CD4-positive, alpha-beta T cell treated with Interleukin-6 at 100 ng/mL for 8 hours (primary cell): ENCODE data around the gene TCF25.

Experiments used
- DNase-seq: peaks from one replicate; pipeline ENCODE4 v3.0.0-alpha.2; 2020; ENCODE audit warnings: mixed read lengths, low spot score

Gene TCF25

DNA sequence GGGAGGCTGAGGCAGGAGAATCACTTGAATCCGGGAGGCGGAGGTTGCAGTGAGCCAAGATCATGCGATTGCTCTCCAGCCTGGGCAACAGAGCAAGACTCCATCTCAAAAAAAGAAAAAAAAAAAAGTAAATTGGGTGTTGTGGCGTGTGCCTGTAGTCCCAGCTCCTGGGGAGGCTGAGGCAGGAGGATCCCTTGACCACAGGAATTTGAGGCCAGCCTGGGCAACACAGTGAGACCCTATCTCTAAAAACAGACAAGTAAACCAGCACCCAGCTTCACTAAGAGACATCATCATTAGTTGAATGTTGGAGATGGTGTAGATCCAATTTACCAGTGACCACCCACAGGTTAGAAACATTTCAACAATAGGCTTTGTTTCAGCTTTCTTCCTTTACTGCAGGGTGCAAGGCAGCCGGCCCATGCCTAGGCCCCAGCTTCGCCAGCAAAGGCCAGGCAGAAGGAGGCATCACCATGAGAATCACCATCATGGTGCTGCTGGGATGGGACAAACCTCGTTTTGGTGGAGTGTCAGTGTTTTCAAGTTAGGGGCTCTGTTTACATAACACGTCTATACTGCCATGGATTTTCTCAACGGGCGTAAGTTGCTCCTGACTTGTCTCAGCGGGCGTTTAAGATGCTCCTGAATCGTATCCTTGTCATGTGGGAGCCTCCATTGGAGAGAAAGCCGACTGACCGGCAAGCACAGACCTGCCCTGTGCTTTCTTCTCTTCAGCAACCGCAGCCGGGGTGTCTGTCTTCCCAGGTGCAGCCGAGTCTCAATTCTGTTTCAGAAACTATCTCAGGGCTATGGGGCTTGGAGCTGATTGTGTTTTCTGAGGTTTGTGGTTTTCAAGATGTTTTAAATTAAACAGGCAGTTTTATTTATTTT lies 7.3 kb downstream of the TCF25 start:
- DNase-seq, result no peak

DNA sequence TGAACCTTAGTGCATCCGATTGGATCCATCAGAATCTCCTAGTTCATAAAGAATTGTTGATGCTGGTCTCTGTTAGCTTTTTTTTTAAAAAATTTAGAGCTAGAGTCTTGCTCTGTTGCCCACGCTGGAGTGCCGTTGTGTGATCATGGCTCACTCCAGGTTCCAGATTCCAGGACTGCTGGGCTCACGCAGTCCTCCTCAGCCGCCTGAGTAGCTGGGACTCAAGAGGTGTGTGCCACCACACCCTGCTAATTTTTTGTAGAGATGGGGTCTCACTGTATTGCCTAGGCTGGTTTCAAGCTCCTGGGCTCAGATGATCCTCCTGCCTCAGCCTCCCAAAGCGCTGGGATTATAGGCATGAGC lies 8.0 kb downstream of the TCF25 start:
- no peak for DNase-seq

DNA sequence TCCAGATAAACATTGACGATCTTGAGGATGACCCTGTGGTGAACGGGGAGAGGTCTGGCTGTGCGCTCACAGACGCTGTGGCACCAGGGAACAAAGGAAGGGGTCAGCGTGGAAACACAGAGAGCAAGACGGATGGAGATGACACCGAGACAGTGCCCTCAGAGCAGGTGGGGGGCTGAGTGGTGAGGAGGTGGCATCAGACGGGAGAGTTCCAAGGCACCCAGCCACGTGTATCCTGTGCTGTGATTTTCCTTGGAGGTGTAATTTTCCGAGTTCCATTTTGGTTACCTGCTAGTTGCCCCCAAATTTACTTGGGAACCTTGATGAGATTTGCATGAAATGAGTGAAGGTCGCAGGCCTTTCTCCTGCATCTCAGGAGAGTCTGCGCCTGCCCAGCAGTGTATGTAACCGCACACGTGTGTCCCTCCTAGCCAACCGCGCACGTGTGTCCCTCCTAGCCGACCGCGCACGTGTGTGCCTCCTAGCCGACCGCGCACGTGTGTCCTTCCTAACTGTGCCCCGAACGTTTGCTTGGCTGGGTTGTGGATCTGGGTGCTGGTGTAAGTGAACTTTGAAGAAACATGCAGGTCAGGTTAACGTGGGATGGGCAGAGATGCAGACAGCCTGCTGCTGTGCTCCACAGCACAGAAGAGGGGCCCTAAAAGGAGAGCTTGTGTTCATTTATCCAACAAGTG lies 10.1 kb downstream of the TCF25 start:
- DNase-seq, result no peak

DNA sequence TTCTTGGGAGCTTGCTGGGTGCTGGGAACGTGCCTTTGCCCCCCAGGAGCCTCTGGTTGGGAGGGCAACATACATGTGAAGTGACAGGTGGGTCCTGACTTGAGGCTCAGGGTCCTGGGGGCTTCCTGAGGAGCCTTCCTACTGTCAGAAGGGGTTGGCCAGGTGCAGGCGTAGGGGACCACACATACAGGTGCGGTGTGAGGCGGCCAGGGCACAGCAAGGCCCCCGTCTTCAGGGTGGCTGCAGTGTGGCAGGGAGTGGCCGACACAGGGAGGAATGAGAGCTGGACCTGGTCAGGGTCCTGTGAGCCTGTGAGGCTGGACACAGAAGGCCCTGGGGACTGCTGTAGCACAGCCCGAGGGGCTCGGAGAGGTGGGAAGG lies 10.6 kb downstream of the TCF25 start:
- no peak for DNase-seq

DNA sequence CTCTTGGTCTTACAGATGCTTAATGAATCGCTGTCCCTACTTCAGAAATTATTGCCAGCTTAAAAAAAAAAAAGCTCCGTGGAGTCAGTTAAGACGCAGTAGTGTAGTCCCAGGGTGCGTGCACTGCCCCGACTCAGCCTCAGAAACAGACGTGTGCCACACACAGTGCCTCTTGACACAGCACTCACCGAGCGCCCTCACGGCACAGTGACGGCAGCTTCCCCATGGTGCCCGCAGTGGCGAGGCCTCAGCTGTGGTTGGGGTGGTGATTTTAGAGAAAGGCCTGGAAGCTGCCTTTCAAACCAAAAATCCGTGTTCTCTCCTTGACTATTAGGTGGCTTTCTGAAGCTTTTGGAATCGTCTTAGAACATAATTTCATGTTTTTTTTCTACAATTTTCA lies 13.9 kb downstream of the TCF25 start:
- no peak for DNase-seq

DNA sequence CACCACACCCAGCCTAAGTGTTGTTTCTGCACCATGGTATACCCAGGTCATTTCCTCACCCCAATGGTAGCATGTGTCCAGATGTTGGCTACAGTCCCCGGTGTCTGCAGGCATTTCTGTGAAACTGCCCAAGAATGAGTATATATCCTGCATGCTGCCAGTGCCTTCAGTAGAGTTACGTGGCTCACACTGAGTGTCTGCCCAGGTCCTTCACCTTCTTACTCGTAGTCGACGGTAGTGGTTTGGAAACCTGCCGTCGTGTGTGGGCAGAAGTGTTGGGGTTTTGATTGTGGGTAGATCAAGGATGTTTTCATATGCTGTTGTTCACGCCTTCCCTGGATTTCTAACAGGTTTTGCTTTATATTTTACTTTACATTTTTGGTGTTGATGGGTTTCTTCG lies 16.8 kb downstream of the TCF25 start:
- no peak for DNase-seq

DNA sequence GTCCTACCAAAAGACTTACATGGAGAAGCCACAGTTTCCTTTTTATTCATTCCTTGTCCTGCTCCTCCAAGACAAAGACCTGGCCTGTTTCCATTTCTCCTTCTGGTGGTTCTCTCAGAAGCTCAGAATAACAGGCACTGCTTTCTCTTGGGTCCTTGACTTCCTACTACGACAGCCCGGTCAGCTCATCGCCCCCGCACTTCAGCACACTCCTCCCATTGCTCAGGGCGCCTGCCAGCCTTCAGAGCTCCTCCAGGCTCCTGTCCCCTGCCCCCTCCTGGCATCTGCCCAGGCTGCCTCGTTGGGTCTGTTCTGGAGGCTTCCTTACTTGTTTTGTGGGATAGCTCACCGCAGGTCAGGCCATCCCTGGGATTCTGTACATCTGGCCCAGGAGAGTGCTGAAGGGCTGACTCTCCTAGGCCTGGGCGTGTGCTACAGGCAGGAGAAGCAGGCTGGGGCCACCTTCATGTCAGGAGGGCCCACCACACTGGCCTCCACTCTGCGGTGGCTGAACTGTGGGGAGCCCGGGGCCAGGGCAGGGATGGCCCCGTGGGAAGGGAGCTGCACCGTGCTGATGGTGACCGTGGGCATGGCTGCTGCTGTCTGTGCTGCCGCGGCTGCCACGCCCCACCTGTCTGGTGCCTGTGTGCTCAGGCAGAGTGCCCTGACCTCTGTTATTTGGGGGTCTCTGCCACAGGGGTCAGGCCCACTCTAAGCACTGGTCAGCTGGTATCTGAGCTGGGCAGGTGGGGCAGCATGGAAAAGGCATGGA lies 17.7 kb downstream of the TCF25 start:
- DNase-seq, result no peak

DNA sequence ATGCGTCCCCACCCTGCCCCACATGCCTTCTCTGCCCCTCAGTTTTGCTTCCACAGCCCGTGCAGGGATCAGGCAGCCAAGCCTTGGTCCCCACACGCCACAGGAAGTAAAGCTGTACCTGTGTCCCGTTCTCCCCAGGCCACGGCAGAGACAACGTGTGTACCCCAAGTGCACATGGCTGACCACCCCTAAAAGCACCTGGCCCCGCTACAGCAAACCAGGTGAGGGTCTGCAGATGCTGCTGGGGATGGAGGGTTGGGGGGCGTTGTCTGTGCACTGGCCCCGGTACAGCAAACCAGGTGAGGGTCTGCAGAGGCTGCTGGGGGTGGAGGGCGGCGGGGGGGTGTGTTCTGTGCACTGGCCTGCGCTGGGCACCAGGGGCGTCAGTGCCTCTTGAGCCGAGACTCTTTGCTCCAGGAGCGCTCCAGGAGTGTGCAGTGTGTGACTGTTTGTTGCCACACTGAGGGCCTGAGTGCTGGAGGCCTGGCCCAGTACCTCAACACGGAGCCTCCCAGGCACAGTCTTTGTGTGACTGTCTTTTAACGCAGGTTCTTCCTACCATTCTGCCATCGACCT lies 18.8 kb downstream of the TCF25 start:
- no peak for DNase-seq

DNA sequence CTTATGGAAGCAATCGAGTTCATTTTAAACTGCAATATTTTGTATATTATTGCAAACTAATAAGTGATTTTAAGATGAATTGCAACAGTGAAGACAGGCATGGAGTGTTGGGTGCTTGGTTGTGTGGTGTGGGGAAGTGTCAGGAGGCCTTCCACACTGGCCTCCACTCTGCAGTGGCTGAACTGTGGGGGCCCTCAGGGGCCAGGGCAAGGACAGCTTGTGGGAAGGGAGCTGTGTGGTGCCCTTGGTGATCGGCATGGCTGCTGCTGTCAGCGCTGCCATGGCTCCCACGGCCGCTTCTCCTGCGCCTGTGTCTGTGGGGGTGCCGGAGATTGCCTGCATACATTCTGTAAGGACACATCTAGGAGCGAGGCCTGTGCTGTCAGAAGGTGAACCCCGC lies 19.2 kb downstream of the TCF25 start:
- DNase-seq, result no peak

DNA sequence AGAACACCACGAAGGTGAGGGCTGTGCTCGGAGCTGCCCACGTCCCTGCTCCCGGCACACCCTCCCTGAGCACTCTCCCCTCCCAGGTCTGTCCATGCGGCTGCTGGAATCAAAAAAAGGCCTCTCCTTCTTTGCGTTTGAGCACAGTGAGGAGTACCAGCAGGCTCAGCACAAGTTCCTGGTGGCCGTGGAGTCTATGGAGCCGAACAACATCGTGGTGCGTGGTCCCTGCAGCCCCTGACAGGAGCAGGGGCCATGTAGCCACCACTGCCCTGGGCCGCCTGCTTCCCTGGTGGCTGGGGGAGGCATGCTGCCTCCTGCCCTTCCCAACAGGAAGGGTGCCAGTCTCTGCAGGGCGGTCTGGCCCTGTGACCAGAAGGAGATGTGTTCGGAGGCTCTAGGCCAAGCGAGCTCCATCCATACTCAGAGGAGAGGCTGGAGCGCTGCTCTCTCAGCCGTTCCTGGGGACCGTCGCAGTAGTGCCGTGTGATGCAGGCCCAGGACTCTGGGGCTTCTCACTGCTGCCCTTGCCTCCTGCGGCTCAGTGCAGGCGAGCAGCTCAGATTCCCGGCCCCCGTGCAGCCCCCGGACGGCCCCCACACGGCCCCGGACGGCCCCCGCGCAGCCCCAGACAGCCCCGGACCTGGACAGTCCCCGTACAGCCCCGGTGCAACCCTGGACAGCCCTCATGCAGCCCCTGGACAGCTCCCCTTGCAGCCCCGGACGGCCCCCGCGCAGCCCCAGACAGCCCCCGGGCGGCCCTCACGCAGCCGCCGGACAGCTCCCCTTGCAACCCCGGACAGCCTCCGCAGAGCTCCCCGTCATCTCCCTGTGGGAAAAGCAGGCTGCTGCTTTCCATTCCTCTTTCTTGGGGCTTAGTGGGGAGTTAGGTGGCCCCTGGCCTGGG lies 20.5 kb downstream of the TCF25 start:
- no peak for DNase-seq

DNA sequence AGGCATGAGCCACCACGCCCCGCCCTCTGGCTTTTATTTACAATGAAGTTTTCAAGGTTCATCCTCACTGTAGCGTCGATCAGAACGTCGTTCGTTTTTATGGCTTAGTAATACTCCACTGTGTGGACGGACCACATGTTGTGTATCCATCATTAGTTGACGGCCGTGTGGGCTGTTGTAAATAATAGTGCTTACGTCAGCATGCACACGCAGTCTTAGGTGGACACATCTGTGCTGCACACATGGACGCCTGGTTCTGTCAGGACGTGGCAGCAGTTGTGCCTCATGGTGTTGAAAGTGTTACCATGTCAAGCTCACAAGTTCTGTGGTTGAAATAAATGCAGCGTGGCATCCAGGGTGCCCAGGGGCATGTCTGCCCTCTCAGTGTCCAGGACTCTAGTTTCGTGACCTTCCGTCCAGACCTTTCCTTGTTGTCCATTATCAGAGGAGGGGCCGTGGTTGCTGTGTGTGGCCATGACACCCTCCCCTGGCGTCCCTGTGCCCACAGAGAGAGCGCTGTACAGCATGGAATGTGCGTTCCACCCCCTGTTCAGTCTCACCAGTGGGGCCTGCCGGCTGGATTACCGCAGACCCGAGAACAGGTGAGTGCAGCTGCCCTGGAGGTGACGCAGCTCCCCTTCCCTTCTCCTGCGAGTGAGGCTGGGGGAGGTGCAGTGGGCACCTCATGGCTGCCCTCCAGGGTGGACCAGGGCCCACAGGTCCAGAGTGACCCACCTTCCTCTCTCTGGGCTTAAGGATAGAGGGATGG lies 22.3 kb downstream of the TCF25 start:
- DNase-seq, result no peak

DNA sequence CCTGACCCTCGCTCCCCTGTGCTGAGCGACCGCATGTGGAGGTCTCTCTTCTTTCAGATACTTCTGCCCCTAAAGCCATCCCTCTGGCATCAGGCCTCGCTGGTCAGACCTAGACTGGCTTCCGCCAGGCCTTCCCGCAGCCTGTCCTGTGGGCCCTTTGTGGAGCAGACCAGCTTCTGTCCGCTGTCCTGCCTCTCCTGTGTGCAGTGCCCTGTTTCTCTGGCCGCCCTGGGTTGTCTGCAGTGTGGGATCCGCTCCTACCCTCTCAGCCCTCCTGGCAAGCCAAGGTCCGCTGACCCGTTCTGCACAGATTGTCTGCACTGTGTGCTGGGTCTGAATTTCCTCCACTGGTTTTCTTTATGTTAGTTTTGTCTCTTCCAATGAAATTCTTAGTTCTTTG lies 23.8 kb downstream of the TCF25 start:
- no peak for DNase-seq

DNA sequence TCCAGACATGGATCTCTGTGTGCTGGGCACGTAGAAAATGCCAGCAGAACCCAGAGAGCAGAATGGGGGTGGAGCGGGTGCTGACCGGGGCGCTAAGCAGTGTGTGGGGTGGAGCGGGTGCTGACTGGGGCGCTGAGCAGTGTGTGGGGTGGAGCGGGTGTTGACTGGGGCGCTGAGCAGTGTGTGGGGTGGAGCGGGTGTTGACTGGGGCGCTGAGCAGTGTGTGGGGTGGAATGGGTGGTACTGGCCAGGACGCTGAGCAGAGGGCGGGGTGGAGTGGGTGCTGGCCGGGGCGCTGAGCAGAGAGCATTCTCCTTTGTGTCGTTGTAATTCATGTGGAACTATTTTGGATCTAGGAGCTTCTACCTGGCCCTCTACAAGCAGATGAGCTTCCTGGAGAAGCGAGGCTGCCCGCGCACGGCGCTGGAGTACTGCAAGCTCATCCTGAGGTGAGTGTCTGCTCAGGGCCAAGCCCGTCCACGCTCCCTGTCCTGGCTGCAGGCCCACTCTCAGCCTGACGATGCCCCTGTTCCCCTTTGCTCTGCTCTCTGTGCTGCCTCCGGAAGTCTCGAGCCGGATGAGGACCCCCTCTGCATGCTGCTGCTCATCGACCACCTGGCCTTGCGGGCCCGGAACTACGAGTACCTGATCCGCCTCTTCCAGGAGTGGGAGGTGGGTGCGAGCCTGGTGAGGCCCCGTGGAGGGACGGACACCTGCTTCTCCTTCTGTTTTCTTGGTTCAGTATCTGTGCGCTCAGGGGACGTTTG lies 25.0 kb downstream of the TCF25 start:
- no peak for DNase-seq

DNA sequence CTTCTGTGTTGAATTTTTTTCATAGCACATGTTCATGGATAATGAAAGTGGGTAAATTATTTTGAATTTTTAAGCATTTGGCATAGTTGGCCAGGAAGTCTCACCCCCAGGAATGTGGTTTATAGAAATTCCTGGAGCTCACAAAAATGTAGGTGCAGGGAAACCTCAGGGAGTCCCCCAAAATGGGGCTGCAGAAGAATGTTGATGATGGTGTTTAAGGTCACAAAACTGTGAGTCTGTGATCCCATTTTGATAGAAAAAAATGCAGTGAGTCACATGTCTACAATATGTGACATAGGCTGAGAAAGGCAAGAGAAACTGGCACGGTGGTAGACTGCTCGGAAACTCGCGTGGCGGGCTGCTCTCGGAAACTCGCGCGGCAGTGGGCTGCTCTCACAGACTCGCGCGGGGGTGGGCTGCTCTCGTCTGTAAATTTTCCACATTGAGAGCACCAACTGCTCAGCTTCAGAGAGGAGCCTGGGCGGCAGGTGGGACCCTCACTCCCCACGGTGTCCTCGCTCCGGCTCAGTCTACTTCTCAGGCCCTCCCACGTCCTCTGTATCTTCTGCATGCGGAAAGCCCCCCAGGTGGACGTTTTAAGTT lies 26.6 kb downstream of the TCF25 start:
- no peak for DNase-seq

DNA sequence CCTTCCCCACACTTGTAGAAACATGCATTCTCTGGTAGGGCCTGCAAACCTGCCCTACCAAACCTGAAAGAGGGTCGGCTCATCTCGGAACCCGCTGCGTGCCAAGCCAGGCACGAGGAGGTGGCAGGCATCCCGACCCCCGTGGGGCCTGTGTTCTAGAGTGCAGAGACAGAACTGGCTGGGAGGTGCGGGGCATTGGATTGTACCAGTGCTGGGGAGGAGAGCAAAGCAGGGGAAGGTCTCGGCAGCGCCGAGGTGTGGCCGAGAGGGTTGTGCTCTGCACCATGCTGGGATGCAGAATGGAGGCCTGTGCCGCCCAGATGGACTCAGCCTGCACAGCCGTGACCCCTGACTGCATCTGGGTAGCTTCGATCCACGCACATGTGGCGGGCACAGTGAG lies 27.5 kb downstream of the TCF25 start:
- DNase-seq, result no peak

DNA sequence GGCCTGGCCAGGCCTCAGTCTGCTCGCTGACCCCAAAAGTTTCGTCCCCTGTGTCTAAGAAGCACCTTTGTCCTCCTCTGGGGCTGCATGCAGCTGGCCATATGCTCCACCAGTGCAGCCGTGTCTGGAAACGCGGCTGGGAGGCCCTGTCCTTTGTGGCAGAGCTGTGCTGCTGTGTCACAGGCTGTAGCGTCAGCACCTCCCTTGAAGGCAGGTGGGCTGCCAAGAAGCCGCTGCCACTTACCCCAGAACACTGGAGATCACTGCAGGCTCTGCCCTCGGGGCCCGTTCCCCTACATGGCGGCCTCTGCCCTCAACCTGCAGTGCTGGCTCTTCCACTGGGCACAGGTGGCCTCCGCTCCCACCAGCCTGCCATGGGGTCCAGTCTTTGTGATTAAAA lies 29.6 kb downstream of the TCF25 start:
- no peak for DNase-seq

DNA sequence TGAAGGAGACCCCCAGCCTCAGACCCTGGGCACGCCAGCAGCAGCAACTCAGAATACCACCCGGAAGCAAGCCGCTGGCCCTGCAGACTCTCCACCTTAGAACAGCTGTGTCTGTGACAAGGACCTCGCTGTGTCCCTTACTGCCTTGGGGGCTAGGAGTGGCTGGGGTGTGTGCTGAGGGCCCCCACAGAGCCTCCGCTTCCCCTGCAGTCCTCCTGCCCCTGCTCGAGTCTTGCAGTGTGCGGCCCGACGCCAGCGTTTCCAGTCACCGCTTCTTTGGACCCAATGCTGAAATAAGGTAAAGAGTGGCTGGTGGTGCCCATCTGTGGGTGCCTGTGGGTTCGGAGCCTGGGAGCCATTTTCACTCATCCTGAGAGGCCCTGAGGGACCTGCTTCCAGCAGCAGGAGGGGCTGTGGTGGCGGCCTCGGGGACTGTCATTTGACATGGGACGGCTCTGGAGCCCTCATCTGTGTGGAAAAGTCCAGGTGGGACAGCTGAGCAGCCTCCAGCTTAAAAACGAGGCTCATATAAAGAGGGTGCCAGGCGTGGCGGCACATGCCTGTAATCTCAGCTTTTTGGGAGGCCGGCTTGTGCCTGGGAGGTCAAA lies 30.6 kb downstream of the TCF25 start:
- no peak for DNase-seq

DNA sequence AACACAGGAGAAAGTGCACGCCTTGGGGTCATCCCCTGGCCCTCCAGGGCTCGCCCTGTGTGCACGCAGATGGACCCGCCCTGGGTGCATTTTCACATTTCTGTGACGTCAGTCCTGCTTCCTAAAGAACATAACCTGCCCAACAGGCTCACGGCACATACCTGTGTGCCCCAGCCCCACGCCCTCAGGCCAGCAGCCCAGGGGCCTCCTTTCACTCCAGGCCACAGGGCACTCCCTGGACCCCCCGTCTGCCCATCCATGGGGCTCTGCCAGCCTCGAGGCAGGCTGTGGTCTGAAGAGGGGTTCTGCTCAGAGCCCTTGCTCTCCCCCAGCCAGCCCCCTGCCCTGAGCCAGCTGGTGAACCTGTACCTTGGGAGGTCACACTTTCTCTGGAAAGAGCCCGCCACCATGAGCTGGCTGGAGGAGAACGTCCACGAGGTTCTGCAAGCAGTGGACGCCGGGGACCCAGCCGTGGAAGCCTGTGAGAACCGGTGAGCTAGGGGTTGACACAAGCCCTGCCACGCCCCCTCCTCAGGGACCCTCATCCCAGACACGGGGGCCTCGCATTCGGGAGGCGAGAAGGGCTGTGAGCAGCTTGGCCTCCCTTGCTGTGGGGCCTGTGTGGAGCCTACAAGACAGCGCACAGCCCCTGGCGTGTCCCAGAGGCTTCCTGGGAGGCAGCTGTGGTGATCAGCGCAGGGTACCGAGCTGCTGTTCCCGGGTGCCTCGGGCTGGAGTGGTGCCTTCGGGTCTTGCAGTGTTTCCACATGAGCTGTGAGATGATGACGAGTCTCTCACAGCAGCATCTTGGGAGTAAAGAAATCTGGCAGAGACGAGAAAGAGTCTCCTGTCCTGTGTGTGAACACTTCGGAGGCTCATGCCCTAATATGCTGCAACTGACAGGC lies 31.5 kb downstream of the TCF25 start:
- no peak for DNase-seq
